Heart right ventricle (tissue), 16 donors: Measurements from ENCODE around the gene KLF18. TPM values are rescaled to one million over a fixed set of nuclear protein-coding genes. Genes with fewer than 3 reads are reported as not detected.

Experiments used
- ATAC-seq, 8 donors: fragments of 200-7000 bp; cut with Tn5 transposase; one replicate each; pipeline ENCODE4 v1.9.1; 2020; ENCODE audit warnings: mild to moderate bottlenecking in 8 of 8, moderate library complexity in 8 of 8, moderate number of reproducible peaks in 1 of 8
- DNase-seq, 2 donors: peaks; one replicate each; pipeline ENCODE4 v3.0.0-alpha.2; 2020
- H3K27ac ChIP-seq, 10 donors: fragments of 200-600 bp; sonication (generic) in 2 of 10; one replicate each; pipeline versions ENCODE4 v1.5.0 to v1.8.0; 2020 to 2022; ENCODE audit warnings: mild to moderate bottlenecking in 3 of 10
- H3K27me3 ChIP-seq, 7 donors: fragments of 200-600 bp; one replicate each; pipeline ENCODE4 v1.8.0; 2021 to 2022; ENCODE audit warnings: mild to moderate bottlenecking in 2 of 7
- H3K36me3 ChIP-seq, 9 donors: fragments of 200-600 bp; sonication (generic) in 1 of 9; one replicate each; pipeline versions ENCODE4 v1.5.0 to v1.8.0; 2020 to 2022; ENCODE audit warnings: mild to moderate bottlenecking in 2 of 9
- H3K4me1 ChIP-seq, 9 donors: fragments of 200-600 bp; sonication (generic) in 1 of 9; one replicate each; pipeline versions ENCODE4 v1.5.0 to v1.8.0; 2020 to 2022; ENCODE audit warnings: mild to moderate bottlenecking in 4 of 9
- H3K4me3 ChIP-seq, 10 donors: fragments of 200-600 bp; sonication (generic) in 2 of 10; one replicate each; pipeline versions ENCODE4 v1.5.0 to v1.8.0; 2020 to 2022; ENCODE audit warnings: mild to moderate bottlenecking in 7 of 10, moderate library complexity in 2 of 10
- H3K9me3 ChIP-seq, 11 donors: fragments of 200-600 bp in 10 of 11; sonication (generic) in 2 of 11; one replicate each; pipeline versions ENCODE4 v1.5.0 to v1.8.0; 2013 to 2022; ENCODE audit warnings: mild to moderate bottlenecking in 2 of 11, control low read depth in 1 of 11, moderate library complexity in 1 of 11
- WGBS, 2 donors: extraction: QIAGEN DNeasy Blood & Tissue Kit; methylation state at CpG; one replicate each; pipeline ENCODE4 v1.1.7; 2013; ENCODE audit warnings: inconsistent platforms in 1 of 2; 5-methylcytosine and 5-hydroxymethylcytosine counted together
- intact Hi-C, 10 donors: fragments of 100-400 bp; cut with DNase I; formaldehyde crosslinking; loops; one replicate each; pipeline versions ENCODE4 v1.11.1 to v1.14.2; 2022
- polyA plus RNA-seq, 2 donors: library from polyadenylated mRNA; stranded (reverse); fragments of 200-250 nt; gene quantifications; one replicate each; pipeline ENCODE4 v1.2.3, GENCODE V29; 2013
- total RNA-seq, 10 donors: library from RNA; stranded (reverse); fragmentation: NEBNext Ultra II Directional in 3 of 10; extraction: Animal tissue kit (Norgen Biotek cat#: 25700) in 3 of 10; gene quantifications; one replicate each; pipeline versions ENCODE4 v1.2.1 to v1.2.4, GENCODE V29; 2021 to 2023
- TF ChIP-seq, protein P1 (sequence below), 9 donors: fragments of 200-600 bp; sonication (generic) in 2 of 9; IDR thresholded peaks; one replicate each; pipeline versions ENCODE4 v1.5.0 to v1.8.0; 2021 to 2022; ENCODE audit warnings: antibody characterized with exemption in 9 of 9, mild to moderate bottlenecking in 5 of 9, moderate library complexity in 1 of 9
- donor health status: Arrhythmogenic right ventricular cardiomyopathy.
- donor health status: ischemic (EF 13 %, LVEDD 7.1; RV severe dilation, severe dysfunction).
- donor health status: healthy with polysubstance abuse.
- donor health status: DM: no; HTN: yes; CAD: no.
- donor health status: DM: no; HTN: no; CAD: no.
- donor health status: ischemic (EF 25% LVEDD 6.9; RV normal size, moderate dysfunction).
- donor health status: ischemic (EF 25% LVEDD 5.7; RV mildly dilated, moderate dysfunction).
- donor health status: healthy.
- donor health status: DM: yes; HTN: yes; CAD: no.
- donor health status: Ischemic cardiomyopathy.
- donor health status: ischemic (EF 35%, LVEDD 5.7; RV mildly dilated, moderate dysfunction).
- donor health status: nonischemic (EF 11% LVEDD 7.7; RV severe dilation, severe dysfunction).
- donor health status: DM: yes; HTN: yes; CAD: no.
- donor health status: PGD.
- donor health status: ischemic (EF 29% LVEDD 5.4; RV normal size, mild dysfunction).
- donor health status: nonischemic (EF 23%, LVEDD 6.1; RV moderate dilation, normal function).

Gene KLF18
- total and polyA plus RNA-seq, 12 donors, result not detected

DNA sequence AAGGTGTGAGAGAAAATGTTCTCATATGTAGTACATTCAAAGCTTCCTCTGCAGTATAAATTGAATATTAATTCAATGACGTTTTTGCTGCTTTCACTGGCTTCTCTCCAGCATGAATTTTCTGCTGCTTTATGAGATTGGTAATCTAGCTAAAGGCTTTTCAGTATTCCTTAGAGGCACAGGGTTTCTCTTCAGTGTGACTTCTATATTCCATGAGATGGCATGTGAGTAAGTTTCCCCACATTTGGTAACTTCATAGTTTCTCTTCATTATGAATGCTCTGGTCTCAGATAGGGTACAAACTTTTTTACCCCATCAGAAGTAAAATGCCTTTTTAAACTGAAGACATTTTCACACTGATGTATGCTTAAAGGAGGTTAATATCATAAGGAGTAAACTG lies 10.4 kb upstream of the KLF18 start:
- no peaks in the 10 kb centered on the region for H3K4me1 ChIP-seq
- peaks cover 0 to 2% (median 0%) of the 10 kb centered on the region in 11 donors for H3K9me3 ChIP-seq
- H3K27ac ChIP-seq, result no peak overlapping the region
- intact Hi-C loops, result no loop called here
- ATAC-seq, result no peak
- 41 to 47% methylated on average over 1 of the region's 1 CpG for WGBS, 2 donors
- TF ChIP-seq, protein P1, sequence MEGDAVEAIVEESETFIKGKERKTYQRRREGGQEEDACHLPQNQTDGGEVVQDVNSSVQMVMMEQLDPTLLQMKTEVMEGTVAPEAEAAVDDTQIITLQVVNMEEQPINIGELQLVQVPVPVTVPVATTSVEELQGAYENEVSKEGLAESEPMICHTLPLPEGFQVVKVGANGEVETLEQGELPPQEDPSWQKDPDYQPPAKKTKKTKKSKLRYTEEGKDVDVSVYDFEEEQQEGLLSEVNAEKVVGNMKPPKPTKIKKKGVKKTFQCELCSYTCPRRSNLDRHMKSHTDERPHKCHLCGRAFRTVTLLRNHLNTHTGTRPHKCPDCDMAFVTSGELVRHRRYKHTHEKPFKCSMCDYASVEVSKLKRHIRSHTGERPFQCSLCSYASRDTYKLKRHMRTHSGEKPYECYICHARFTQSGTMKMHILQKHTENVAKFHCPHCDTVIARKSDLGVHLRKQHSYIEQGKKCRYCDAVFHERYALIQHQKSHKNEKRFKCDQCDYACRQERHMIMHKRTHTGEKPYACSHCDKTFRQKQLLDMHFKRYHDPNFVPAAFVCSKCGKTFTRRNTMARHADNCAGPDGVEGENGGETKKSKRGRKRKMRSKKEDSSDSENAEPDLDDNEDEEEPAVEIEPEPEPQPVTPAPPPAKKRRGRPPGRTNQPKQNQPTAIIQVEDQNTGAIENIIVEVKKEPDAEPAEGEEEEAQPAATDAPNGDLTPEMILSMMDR (IDR thresholded peaks at IDR 0.05), result no peak
- H3K36me3 ChIP-seq, result no peaks in the 10 kb centered on the region
- H3K4me3 ChIP-seq, result no peak overlapping the region
- peaks cover 0 to 35% (median 26%) of the 10 kb centered on the region in 7 donors for H3K27me3 ChIP-seq
- no peak for DNase-seq

DNA sequence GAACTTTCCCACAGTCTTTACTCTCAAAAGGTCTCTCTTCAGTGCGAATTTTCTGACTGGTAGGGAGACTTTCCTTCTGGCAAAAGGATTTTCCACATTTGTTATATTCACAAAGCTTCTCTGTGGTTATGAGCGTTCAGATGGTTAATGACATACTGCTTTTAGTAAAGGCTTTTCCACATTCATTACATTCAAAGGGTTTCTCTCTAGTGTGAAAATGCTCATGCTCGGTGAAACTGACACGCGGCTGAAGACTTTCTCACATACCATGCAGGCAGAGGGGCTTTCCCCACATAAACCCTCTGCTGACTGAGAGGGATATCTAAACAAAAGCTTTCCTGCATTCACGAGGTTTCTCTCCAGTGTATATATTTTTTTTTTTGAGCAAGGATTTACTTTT lies 9.9 kb upstream of the KLF18 start:
- no peak for DNase-seq
- peaks cover 0 to 7% (median 0%) of the 10 kb centered on the region in 11 donors for H3K9me3 ChIP-seq
- no peak for ATAC-seq
- WGBS, 2 donors, result 71 to 74% methylated on average over 6 of the region's 6 CpGs
- H3K4me1 ChIP-seq, result no peaks in the 10 kb centered on the region
- H3K4me3 ChIP-seq, result no peak overlapping the region
- TF ChIP-seq, protein P1 (IDR thresholded peaks at IDR 0.05), result no peak
- peaks cover 0 to 35% (median 26%) of the 10 kb centered on the region in 7 donors for H3K27me3 ChIP-seq
- H3K36me3 ChIP-seq, result no peaks in the 10 kb centered on the region
- H3K27ac ChIP-seq, result no peak overlapping the region
- intact Hi-C loops, result no loop called here

DNA sequence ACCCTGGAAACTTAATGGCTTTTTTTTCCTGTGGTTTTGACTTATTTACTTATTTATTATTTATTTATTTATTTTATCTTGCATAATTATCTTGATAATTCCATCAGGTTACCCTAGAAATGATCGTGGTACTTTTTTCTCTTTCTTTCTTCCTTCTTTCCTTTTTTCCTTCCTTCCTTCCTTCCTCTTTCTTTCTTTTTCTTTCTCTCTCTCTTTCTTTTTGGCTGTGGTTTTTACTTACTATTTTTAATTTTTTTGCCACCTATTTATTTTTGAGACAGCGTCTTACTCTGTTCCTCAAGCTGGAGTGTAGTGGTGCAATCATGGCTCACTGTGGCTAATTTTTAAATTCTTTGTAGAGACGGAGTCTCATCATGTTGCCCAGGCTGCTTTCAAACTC lies 6.2 kb upstream of the KLF18 start:
- intact Hi-C loops, result no loop called here
- WGBS, 2 donors, result 84 to 86% methylated on average over 3 of the region's 3 CpGs
- TF ChIP-seq, protein P1 (IDR thresholded peaks at IDR 0.05), result no peak
- no peaks in the 10 kb centered on the region for H3K36me3 ChIP-seq
- no peak overlapping the region for H3K27ac ChIP-seq
- H3K27me3 ChIP-seq, result peaks cover 0 to 28% (median 22%) of the 10 kb centered on the region in 7 donors
- H3K4me3 ChIP-seq, result no peak overlapping the region
- H3K9me3 ChIP-seq, result peaks cover 0 to 39% (median 20%) of the 10 kb centered on the region in 11 donors
- ATAC-seq (no peak), DNase-seq (no peak)
- no peaks in the 10 kb centered on the region for H3K4me1 ChIP-seq

DNA sequence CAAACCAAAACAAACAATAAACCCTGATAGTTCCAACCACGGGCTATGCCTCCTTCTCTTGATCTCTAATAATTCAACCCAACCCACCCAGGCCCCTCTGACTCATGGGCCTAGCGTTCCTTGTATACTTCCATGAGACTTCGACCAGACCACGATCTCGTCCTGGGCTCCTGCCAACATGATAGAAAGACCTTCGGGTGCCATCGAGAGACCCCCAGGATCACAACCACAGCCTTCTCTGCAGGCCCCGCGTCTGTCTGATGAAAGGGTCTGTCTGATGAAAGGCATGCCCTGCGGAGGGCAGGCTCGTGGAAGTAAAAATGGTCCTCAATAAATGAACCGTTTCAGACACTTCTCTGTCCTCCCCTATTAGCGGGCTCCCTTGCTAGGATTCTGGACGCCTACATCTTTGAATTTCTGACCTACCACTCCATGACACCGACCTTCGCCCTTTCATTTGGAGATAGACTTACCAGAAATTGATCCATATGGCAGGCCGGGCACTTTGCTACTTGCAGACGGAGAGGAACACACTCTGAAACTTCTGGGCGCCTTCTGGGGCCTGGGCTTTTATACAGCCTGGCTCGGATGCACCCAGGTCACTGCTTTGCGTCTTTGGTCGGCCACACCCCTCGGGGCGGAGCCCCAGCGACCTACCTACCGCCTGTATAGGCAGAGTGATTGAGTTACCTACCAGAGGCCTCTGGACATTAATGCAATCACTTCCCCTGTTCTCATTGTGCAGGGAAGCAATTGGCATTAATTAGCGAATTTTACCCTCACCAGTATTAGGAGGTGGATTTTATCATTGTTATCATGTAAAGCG lies 5.3 kb upstream of the KLF18 start:
- intact Hi-C loops, result no loop called here
- no peak for DNase-seq
- no peak for ATAC-seq
- Histone ChIP-seq H3K4me1 (no peaks in the 10 kb centered on the region), H3K9me3 (peaks cover 0 to 39% (median 20%) of the 10 kb centered on the region in 11 donors), H3K27ac (no peak overlapping the region), H3K27me3 (peaks cover 0 to 21% (median 17%) of the 10 kb centered on the region in 7 donors), H3K4me3 (no peak overlapping the region), H3K36me3 (no peaks in the 10 kb centered on the region)
- 89 to 90% methylated on average over 28 of the region's 28 CpGs for WGBS, 2 donors
- TF ChIP-seq, protein P1 (IDR thresholded peaks at IDR 0.05), result no peak
